NCI-H2196 (cell line): ENCODE data around the gene PLPP3.

Source experiments
- DNase-seq: peaks from one replicate; lab custom pipeline; 2025; ENCODE audit not compliant: unreplicated experiment; lab: John Stamatoyannopoulos, UW

PLPP3 gene

GRCh38 chr1:56548571-56548970 lies 30.8 kb downstream of the PLPP3 start:
- no peak for DNase-seq

GRCh38 chr1:56547977-56548376 lies 31.4 kb downstream of the PLPP3 start:
- DNase-seq: no peak

- no peak for DNase-seq
These were observed 31.9 kb downstream of the PLPP3 start for GRCh38 chr1:56547473-56547872.

- no peak for DNase-seq
These were observed 33.7 kb downstream of the PLPP3 start for GRCh38 chr1:56545711-56546110.

GRCh38 chr1:56543783-56544612 lies 35.4 kb downstream of the PLPP3 start:
- DNase-seq: no peak

- DNase-seq: no peak
These were observed 36.7 kb downstream of the PLPP3 start for GRCh38 chr1:56542651-56543050.

GRCh38 chr1:56541408-56541807 lies 38.0 kb downstream of the PLPP3 start:
- DNase-seq: no peak

- DNase-seq: no peak
These were observed 38.9 kb downstream of the PLPP3 start for GRCh38 chr1:56540467-56540866.

GRCh38 chr1:56539520-56539931 lies 39.8 kb downstream of the PLPP3 start:
- no peak for DNase-seq

GRCh38 chr1:56538532-56538931 lies 40.8 kb downstream of the PLPP3 start:
- no peak for DNase-seq

GRCh38 chr1:56537660-56538059 lies 41.7 kb downstream of the PLPP3 start:
- DNase-seq: no peak

- DNase-seq: peak; percentile 69
These were observed 43.4 kb downstream of the PLPP3 start for GRCh38 chr1:56535939-56536338.

GRCh38 chr1:56535362-56535761 lies 44.0 kb downstream of the PLPP3 start:
- no peak for DNase-seq

GRCh38 chr1:56534130-56534651 lies 45.2 kb downstream of the PLPP3 start:
- DNase-seq: no peak

- DNase-seq: no peak
These were observed 45.7 kb downstream of the PLPP3 start for GRCh38 chr1:56533621-56534020.

GRCh38 chr1:56533197-56533596 lies 46.2 kb downstream of the PLPP3 start:
- DNase-seq: no peak

- DNase-seq: no peak
These were observed 47.0 kb downstream of the PLPP3 start for GRCh38 chr1:56532350-56532683.

- DNase-seq: no peak
These were observed 47.6 kb downstream of the PLPP3 start for GRCh38 chr1:56531624-56532349.

GRCh38 chr1:56529801-56530200 lies 49.6 kb downstream of the PLPP3 start:
- DNase-seq: no peak

GRCh38 chr1:56527548-56528302 lies 51.6 kb downstream of the PLPP3 start:
- peak; percentile 23 for DNase-seq

GRCh38 chr1:56526571-56527174 lies 52.7 kb downstream of the PLPP3 start:
- peak; percentile 23 for DNase-seq
